ENCODE data around the gene DNM3.

- no peak for TF ChIP-seq CTCF (IDR thresholded peaks at IDR 0.05)
- no peak for TF ChIP-seq EP300 (IDR thresholded peaks at IDR 0.05)
Observed at GRCh38 chr1:171963762-171964161, 122.5 kb downstream of the DNM3 start.
